MV-4-11 (cell line): ENCODE results near the gene NUP43.
"Not testable (repeated sequence)": the region's sequence is repeated elsewhere in the genome, so short reads cannot be mapped to it uniquely, and the experiment has no call there.

Experiments
- DNase-seq: peaks from one replicate; lab custom pipeline; 2025; lab: John Stamatoyannopoulos, UW

Gene NUP43

GRCh38 chr6:149749082-149749593 is 2.8 kb upstream of the NUP43 start:
- DNase-seq: not testable (repeated sequence)

GRCh38 chr6:149745252-149745651 is 1.1 kb downstream of the NUP43 start:
- not testable (repeated sequence) for DNase-seq

- no peak for DNase-seq
Measured at GRCh38 chr6:149734915-149735314, 11.4 kb downstream of the NUP43 start.

GRCh38 chr6:149733089-149733720 is 13.1 kb downstream of the NUP43 start:
- no peak for DNase-seq

GRCh38 chr6:149729824-149730223 is 16.5 kb downstream of the NUP43 start:
- DNase-seq: peak; percentile 88

GRCh38 chr6:149728499-149729234 is 17.7 kb downstream of the NUP43 start:
- peak; percentile 38 for DNase-seq

DNA sequence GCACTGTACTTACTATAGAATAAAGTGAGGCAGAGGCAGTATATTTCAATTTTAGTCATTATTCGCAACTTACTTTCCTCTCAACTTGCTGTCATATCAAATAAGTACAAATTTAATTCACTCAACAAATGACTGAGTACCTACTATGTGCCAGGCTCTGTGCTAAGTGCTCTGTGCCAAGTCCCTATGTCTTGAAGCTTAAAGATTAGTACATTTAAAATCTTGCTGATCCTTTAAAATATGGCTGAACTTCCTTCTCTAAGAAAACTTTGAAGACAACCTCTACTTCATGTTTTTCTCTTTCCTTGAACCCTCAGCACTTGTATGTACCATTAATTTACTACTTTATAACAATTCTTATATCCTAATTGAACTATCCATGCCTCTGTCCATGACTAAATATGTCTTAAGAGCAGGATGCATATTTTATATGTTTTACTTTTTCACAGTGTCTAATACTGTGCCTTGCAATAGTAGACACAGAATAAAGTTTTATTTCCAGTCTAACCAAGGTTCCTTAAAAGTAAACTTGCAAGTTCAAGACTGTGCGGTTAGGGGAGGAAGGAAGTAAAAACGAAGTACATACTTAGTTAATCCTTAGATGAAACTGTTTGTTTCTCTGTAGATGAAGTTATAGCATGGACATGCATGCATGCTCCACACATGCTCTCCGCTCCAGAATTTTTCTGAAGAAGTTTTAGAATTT is 18.4 kb downstream of the NUP43 start:
- peak; percentile 93 for DNase-seq

DNA sequence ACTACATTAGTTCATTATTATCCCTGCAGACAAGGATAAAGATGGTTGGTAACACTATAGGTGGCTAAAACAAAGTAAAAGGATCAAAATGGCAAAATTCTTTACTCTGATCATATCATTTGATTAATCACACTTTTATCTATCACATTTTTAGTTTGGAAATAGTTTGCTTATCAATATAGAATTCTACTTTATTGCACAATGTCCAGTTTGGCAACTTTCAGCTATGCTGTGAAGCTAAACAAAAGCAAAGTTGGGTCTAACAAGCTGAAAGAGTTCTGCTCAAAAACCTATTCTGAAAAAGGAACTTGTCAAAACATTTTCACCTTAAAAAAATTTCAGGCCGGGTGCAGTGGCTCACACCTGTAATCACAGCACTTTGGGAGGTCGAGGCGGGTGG is 20.5 kb downstream of the NUP43 start:
- no peak for DNase-seq

- peak; percentile 89 for DNase-seq
Measured at GRCh38 chr6:149723771-149724417, 22.4 kb downstream of the NUP43 start.

- no peak for DNase-seq
Measured at GRCh38 chr6:149723262-149723661, 23.1 kb downstream of the NUP43 start.

GRCh38 chr6:149719531-149719930 is 26.8 kb downstream of the NUP43 start:
- DNase-seq: no peak

DNA sequence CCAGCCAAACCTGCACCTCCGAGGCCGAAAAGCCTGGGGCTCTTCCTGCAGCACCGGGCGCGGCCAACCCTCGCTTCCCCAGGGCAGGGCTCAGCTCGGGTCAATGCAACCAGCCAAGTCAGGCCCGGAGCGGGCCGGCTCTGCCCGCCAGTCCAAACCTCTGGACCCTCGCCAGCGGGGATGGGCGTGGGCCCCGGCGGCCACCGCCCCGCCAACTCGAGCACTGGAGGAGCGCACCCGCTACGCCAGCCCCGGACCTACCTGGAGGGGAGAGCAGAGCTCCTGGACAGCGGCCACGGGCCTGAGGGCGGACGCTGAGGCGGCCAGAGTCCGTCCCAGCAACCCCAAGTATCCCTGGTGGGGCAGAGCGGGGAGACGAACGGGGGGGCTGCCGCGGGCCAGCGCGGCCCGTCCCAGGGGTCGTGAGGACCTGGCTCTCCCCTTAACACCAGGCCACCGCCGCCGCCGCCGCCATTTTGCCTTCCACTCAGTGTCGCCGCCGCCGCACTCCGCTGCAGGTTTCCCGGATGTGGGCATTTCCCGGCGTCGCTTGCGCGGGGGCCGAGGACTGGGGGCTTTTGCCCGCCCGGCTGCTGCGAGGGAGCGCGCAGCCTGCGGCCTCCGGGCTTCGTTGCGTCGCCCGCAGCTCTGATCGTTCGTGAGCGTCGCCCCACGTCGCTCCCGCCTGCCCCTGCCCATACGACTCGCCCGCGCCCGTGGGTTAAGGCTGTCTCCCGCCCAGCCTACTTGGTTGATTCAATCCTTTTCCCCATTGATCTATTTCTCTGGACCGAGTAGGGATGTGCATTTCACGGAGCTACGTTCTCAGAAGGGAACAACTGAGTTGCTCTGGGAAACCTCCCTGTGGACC is 28.5 kb downstream of the NUP43 start, which contains the start of gene LATS1:
TSS of gene LATS1 (minus strand) at position 514 of the 871 bp plus-strand sequence. CDS start 15,975 bp downstream, outside the sequence.
- DNase-seq: peak; percentile 70

- DNase-seq: no peak
Measured at GRCh38 chr6:149717255-149717587, 29.1 kb downstream of the NUP43 start.

- no peak for DNase-seq
Measured at GRCh38 chr6:149716181-149716963, 30.0 kb downstream of the NUP43 start.

DNA sequence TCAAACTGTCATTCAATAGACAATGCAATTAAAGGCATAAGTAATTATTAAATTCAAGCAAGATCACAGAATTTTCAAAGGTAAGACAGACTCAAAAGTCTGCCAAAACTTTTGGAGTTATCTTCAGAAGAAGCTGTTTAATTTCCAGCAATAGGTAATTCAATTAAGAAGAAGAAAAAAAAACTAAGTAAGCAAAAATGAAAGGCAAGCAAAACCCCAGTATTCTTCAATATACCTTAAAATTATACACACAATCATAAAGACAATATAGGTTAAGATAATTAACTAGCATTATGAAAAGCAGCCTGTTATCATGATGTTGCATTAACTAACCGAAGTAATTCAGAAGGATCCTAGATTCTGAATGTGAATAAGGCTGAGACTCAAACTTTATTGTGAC is 31.9 kb downstream of the NUP43 start:
- no peak for DNase-seq

GRCh38 chr6:149711711-149712110 is 34.6 kb downstream of the NUP43 start:
- no peak for DNase-seq

DNA sequence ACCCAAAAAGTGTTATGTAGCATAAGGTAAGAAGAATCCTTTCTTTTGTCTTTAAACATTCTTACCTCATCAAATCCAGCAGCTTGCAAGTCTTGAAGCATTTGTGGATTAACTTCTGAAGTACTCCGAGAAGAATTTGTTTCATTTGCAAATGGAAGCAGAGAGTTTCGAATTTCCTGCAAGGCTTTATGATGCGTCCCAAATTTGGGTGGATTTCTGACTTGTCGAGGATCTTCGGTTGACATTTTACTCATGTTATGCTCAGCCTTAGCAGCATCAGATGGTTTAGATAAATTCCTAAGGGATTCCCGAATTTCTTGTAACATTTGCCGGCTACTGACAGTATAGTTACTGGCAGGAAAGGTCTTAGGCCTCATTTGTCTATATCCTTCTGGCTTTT is 44.6 kb downstream of the NUP43 start:
- DNase-seq: no peak

GRCh38 chr6:149699150-149699549 is 47.2 kb downstream of the NUP43 start:
- DNase-seq: no peak

DNA sequence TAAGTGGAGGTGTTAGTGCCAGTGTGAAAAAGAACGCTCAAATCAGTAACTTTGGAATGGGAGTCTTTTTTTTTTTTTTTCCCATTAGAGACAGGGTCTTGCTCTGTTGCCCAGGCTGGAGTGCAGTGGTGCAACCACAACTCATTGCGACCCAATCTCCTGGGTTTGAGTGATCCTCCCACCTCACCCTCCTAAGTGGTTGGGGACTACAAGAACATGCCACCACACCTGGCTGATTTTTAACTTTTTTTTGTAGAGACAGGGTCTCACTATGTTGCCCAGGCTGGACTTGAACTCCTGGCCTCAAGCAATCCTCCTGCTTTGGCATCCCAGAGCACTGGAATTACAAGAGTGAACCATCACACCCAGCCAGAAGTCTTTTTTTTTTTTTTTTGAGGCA is 48.2 kb downstream of the NUP43 start:
- DNase-seq: no peak

GRCh38 chr6:149696901-149697300 is 49.4 kb downstream of the NUP43 start:
- DNase-seq: no peak

GRCh38 chr6:149694921-149695320 is 51.4 kb downstream of the NUP43 start:
- DNase-seq: no peak
